Lung (tissue), 12 donors: ENCODE measurements around the gene GPR107. TPM values are rescaled to one million over a fixed set of nuclear protein-coding genes. Genes with fewer than 3 reads are reported as not detected.
A peak's percentile ranks its signal among the peaks of the same experiment; 100 is the strongest.

ENCODE experiments used
- ATAC-seq: fragments of 200-7000 bp; cut with Tn5 transposase; one replicate; pipeline ENCODE4 v1.9.1; 2020; ENCODE audit warnings: moderate number of reproducible peaks; ENCODE audit not compliant: insufficient read depth, low FRiP score
- DNase-seq, 3 donors: peaks; one replicate each; pipeline ENCODE4 v3.0.0-alpha.2; 2013 to 2017
- H3K27ac ChIP-seq, 2 donors: one replicate each; pipeline ENCODE4 v1.5.1; 2013; ENCODE audit warnings: mild to moderate bottlenecking in 2 of 2, moderate library complexity in 2 of 2, control low read depth in 1 of 2, inconsistent platforms in 1 of 2, low read depth in 1 of 2, low read length in 1 of 2
- H3K27me3 ChIP-seq, 3 donors: one replicate each; pipeline ENCODE4 v1.5.1; 2013; ENCODE audit warnings: low read length in 2 of 3; ENCODE audit not compliant: control insufficient read depth in 3 of 3, insufficient read depth in 3 of 3
- H3K36me3 ChIP-seq, 4 donors: one replicate each; pipeline ENCODE4 v1.5.1; 2013; ENCODE audit warnings: low read length in 4 of 4, mild to moderate bottlenecking in 1 of 4, moderate library complexity in 1 of 4; ENCODE audit not compliant: control insufficient read depth in 4 of 4, insufficient read depth in 4 of 4
- H3K4me1 ChIP-seq, 5 donors: one replicate each; pipeline ENCODE4 v1.5.1; 2013; ENCODE audit warnings: low read length in 5 of 5, mild to moderate bottlenecking in 2 of 5, moderate library complexity in 1 of 5; ENCODE audit not compliant: control insufficient read depth in 5 of 5, insufficient read depth in 5 of 5
- H3K4me3 ChIP-seq: one replicate; pipeline ENCODE4 v1.5.1; 2013; ENCODE audit warnings: mild to moderate bottlenecking, control low read depth, moderate library complexity
- H3K9ac ChIP-seq, 2 donors: one replicate each; pipeline ENCODE4 v1.5.1; 2013; ENCODE audit warnings: low read length in 2 of 2, control low read depth in 1 of 2; ENCODE audit not compliant: insufficient read depth in 1 of 2
- H3K9me3 ChIP-seq, 4 donors: one replicate each; pipeline ENCODE4 v1.5.1; 2013; ENCODE audit warnings: low read length in 3 of 4, mild to moderate bottlenecking in 1 of 4, moderate library complexity in 1 of 4; ENCODE audit not compliant: control insufficient read depth in 4 of 4, insufficient read depth in 3 of 4
- WGBS, 2 donors: extraction: QIAGEN DNeasy Blood & Tissue Kit; methylation state at CpG; one replicate each; pipeline ENCODE4 v1.1.7; 2013; 5-methylcytosine and 5-hydroxymethylcytosine counted together
- polyA plus RNA-seq, 2 donors: library from polyadenylated mRNA; stranded (reverse); fragments of 200-250 nt; gene quantifications; one replicate each; pipeline ENCODE4 v1.2.1, GENCODE V29; 2013
- total RNA-seq, 2 donors: library from RNA; depleted of rRNA in 1 of 2; stranded (reverse); fragments of >200 nt in 1 of 2; gene quantifications; one replicate each; pipeline ENCODE4 v1.2.1, GENCODE V29; 2014 to 2021
- TF ChIP-seq, protein P1 (sequence below): IDR thresholded peaks from 2 replicates; pipeline ENCODE4 v1.5.1; 2012; ENCODE audit warnings: mild to moderate bottlenecking; ENCODE audit errors: control extremely low read depth, extremely low read depth
- donor health status: control.
- donor health status: control.
- donor health status: Bipolar disorder and iron deficiency.
- donor health status: healthy.
- donor health status: DM: yes; HTN: yes; CAD: no.

Gene GPR107
- total and polyA plus RNA-seq, 4 donors: 11.0 to 180 (median 33.2) TPM

DNA sequence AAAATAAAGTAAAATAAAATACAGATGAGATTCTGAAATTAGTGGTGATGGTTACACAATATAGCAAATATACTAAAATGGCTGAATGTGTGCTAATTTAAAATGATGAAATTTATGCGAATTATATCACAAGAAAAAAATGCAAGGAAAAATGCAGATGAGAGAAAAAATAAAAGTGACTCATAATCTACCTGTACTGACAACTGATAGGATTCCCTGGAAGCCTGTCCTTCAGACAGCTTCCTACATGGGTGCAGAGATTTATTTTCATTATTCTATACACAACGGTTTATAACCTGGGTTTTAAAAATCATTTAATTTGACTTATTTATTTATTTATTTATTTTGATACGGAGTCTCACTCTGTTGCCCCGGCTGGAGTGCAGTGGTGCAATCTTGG lies 112.7 kb downstream of the GPR107 start:
- H3K4me3 ChIP-seq: no peak overlapping the region
- no peaks in the 10 kb centered on the region for H3K27me3 ChIP-seq
- ATAC-seq (no peak), DNase-seq (no peak)
- no peak overlapping the region for H3K9ac ChIP-seq
- no peaks in the 10 kb centered on the region for H3K9me3 ChIP-seq
- 81 to 92% methylated on average over 4 of the region's 4 CpGs for WGBS, 2 donors
- TF ChIP-seq, protein P1, sequence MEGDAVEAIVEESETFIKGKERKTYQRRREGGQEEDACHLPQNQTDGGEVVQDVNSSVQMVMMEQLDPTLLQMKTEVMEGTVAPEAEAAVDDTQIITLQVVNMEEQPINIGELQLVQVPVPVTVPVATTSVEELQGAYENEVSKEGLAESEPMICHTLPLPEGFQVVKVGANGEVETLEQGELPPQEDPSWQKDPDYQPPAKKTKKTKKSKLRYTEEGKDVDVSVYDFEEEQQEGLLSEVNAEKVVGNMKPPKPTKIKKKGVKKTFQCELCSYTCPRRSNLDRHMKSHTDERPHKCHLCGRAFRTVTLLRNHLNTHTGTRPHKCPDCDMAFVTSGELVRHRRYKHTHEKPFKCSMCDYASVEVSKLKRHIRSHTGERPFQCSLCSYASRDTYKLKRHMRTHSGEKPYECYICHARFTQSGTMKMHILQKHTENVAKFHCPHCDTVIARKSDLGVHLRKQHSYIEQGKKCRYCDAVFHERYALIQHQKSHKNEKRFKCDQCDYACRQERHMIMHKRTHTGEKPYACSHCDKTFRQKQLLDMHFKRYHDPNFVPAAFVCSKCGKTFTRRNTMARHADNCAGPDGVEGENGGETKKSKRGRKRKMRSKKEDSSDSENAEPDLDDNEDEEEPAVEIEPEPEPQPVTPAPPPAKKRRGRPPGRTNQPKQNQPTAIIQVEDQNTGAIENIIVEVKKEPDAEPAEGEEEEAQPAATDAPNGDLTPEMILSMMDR: no peak
- H3K36me3 ChIP-seq: no peaks in the 10 kb centered on the region
- no peak overlapping the region for H3K27ac ChIP-seq
- H3K4me1 ChIP-seq: no peaks in the 10 kb centered on the region

DNA sequence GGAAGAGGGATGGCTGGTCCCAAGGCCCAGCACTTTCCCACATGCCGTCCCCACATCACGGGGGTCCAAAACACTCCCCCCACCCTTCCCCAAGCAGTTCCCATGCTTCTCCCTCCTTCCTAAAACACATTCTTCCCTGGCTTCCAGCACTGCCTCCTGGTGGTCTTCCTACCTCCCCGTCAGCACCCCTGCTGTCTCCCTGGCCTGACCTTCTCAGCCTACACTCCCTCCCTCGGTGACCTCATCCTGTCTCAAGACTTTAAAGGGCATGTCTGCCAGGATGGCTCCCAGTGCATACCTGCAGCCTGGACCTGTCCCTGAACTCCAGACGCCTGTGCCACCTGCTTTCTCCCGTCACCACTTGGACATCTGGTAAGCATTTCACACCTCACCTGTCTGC lies 114.2 kb downstream of the GPR107 start:
- H3K27ac ChIP-seq: no peak overlapping the region
- ATAC-seq (no peak), DNase-seq (no peak)
- no peak overlapping the region for H3K4me3 ChIP-seq
- no peak overlapping the region for H3K9ac ChIP-seq
- no peaks in the 10 kb centered on the region for H3K27me3 ChIP-seq
- WGBS, 2 donors: 77 to 81% methylated on average over 6 of the region's 6 CpGs
- H3K9me3 ChIP-seq: no peaks in the 10 kb centered on the region
- H3K36me3 ChIP-seq: no peaks in the 10 kb centered on the region
- TF ChIP-seq, protein P1: no peak
- H3K4me1 ChIP-seq: peaks cover 0 to 5% (median 0%) of the 10 kb centered on the region in 5 donors

DNA sequence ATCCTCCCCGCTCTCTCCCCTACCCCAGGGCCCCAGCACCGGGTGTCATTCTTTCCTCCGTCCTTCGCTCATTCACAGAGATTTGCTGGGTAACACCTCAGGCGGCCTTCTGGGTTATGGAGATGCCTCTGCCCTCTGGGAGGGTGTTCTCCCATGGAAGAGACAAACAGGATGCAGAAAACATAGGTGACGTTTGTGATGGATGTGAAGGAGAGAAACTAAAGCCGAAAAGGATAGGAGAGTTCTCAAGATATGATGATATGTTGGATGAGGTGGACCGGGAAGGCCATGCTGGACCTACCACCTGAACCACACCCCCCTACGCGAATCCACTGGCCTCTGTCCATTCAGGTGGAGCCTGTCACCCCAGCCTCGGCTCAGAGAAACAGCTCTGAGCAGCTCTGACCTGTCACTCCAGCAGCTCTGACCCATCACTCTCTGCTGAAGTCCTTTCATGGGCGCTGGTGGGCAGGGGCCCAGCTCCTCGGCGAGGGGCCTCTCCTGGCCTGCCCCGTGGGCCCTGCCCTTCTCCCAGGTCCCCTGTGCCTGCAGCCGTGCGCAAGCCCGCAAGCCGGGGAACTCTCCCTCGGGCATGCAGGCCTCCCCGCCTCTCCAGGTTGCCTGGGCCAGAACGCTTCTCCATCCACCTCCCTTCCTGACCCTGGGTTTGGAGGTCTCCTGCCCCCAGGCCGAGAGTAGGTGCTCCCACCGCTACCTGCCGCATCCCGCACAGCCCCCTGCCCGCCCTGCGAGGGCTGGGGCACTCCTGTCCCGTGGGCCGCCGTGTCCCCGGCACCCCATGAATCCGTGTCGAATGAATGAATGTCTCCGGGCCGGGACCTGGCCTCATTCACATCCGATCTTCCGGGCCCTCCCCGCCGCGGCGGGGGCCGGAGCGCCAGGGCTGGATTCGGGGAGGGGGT lies 117.8 kb downstream of the GPR107 start:
- Histone ChIP-seq H3K9me3 (no peaks in the 10 kb centered on the region), H3K27ac (no peak overlapping the region), H3K4me1 (peaks cover 0 to 25% (median 6%) of the 10 kb centered on the region in 5 donors), H3K4me3 (peak overlapping the region; percentile 17), H3K9ac (no peak overlapping the region), H3K27me3 (no peaks in the 10 kb centered on the region), H3K36me3 (no peaks in the 10 kb centered on the region)
- 35 to 47% methylated on average over 35 to 45 of the region's 45 CpGs for WGBS, 2 donors
- DNase-seq: no peak
- no peak for ATAC-seq
- TF ChIP-seq, protein P1: no peak
